Neural progenitor cell (in vitro differentiated cells): ENCODE data around the gene HHAT. TPM values are rescaled to one million over a fixed set of nuclear protein-coding genes. Genes with fewer than 3 reads are reported as not detected.
A peak's percentile ranks its signal among the peaks of the same experiment; 100 is the strongest.

Source experiments
- DNase-seq: peaks from one replicate; pipeline ENCODE4 v3.0.0-alpha.2; 2016; ENCODE audit warnings: low spot score
- H2AFZ ChIP-seq: fragments of 200-600 bp; sonication (generic); replicated peaks from 2 replicates; pipeline ENCODE4 v1.6.1; 2016; ENCODE audit warnings: antibody characterized with exemption
- H3F3A ChIP-seq: fragments of 200-600 bp; sonication (generic); 2 replicates; pipeline ENCODE4 v1.6.1; 2016; ENCODE audit warnings: antibody characterized with exemption, low read depth
- H3K27ac ChIP-seq: fragments of 200-600 bp; sonication (generic); 2 replicates; pipeline ENCODE4 v1.5.1; 2016; ENCODE audit warnings: mild to moderate bottlenecking
- H3K27me3 ChIP-seq: fragments of 200-600 bp; sonication (generic); 2 replicates; pipeline ENCODE4 v1.6.1; 2016; ENCODE audit warnings: mild to moderate bottlenecking, moderate library complexity
- H3K36me3 ChIP-seq: fragments of 200-600 bp; sonication (generic); 2 replicates; pipeline ENCODE4 v1.5.1; 2016
- H3K4me1 ChIP-seq: fragments of 200-600 bp; sonication (generic); 2 replicates; pipeline ENCODE4 v1.6.1; 2016; ENCODE audit warnings: mixed run types
- H3K4me2 ChIP-seq: fragments of 200-600 bp; sonication (generic); 2 replicates; pipeline ENCODE4 v1.6.1; 2016
- H3K4me3 ChIP-seq: fragments of 200-600 bp; sonication (generic); 2 replicates; pipeline ENCODE4 v1.5.1; 2016
- H3K79me2 ChIP-seq: fragments of 200-600 bp; sonication (generic); 2 replicates; pipeline ENCODE4 v1.6.1; 2016; ENCODE audit warnings: low read depth
- H3K9ac ChIP-seq: fragments of 200-600 bp; sonication (generic); 2 replicates; pipeline ENCODE4 v1.6.1; 2016
- H3K9me3 ChIP-seq: fragments of 200-600 bp; sonication (generic); 2 replicates; pipeline ENCODE4 v1.5.1; 2016; ENCODE audit warnings: low read depth
- H4K20me1 ChIP-seq: fragments of 200-600 bp; sonication (generic); 2 replicates; pipeline ENCODE4 v1.6.1; 2016; ENCODE audit warnings: low read depth
- H3K27ac Mint-ChIP-seq: 3 replicates; pipeline ENCODE4 v1.8.0; 2021; ENCODE audit warnings: mixed read lengths
- H3K27me3 Mint-ChIP-seq: 2 replicates; pipeline ENCODE4 v1.8.0; 2022; ENCODE audit warnings: low read depth, mild to moderate bottlenecking, inconsistent platforms, moderate library complexity, mixed read lengths; ENCODE audit not compliant: insufficient read depth
- H3K36me3 Mint-ChIP-seq: 3 replicates; pipeline ENCODE4 v1.8.0; 2021; ENCODE audit warnings: mixed read lengths
- H3K4me1 Mint-ChIP-seq: 3 replicates; pipeline ENCODE4 v1.8.0; 2021; ENCODE audit warnings: mixed read lengths
- H3K4me3 Mint-ChIP-seq: 3 replicates; pipeline ENCODE4 v1.8.0; 2021; ENCODE audit warnings: mild to moderate bottlenecking, moderate library complexity, mixed read lengths
- H3K9me3 Mint-ChIP-seq: 3 replicates; pipeline ENCODE4 v1.8.0; 2020; ENCODE audit warnings: mixed read lengths
- CTCF ChIP-seq: fragments of 200-600 bp; sonication (generic); IDR thresholded peaks from 2 replicates; pipeline ENCODE4 v1.5.1; 2017; ENCODE audit warnings: antibody characterized with exemption, mild to moderate bottlenecking
- EZH2 ChIP-seq: fragments of 200-600 bp; sonication (generic); IDR thresholded peaks from 2 replicates; pipeline ENCODE4 v1.6.1; 2017; ENCODE audit warnings: antibody characterized with exemption, mild to moderate bottlenecking, moderate library complexity
- EZH2phosphoT487 ChIP-seq: fragments of 200-600 bp; sonication (generic); IDR thresholded peaks from 2 replicates; pipeline ENCODE4 v1.6.1; 2017; ENCODE audit warnings: antibody characterized with exemption
- total RNA-seq: library from RNA; depleted of rRNA; stranded (reverse); fragments of >200 nt; gene quantifications from 2 replicates; pipeline ENCODE4 v1.2.3, GENCODE V29; 2015; ENCODE audit warnings: low replicate concordance

The HHAT gene
- total RNA-seq, 1 donor from 2014 or later: 10.3 TPM

- Histone ChIP-seq H3K27ac (no peak overlapping the region), H3K9me3 (no peaks in the 10 kb centered on the region), H3K36me3 (no peaks in the 10 kb centered on the region), H3K4me2 (no peak overlapping the region), H3K27me3 (no peaks in the 10 kb centered on the region), H3K9ac (no peak overlapping the region), H3F3A (peaks cover 43% of the 10 kb centered on the region), H3K4me1 (peaks cover 33% of the 10 kb centered on the region), H2AFZ (no peak overlapping the region), H3K4me3 (no peak overlapping the region), H3K79me2 (no peaks in the 10 kb centered on the region), H4K20me1 (no peaks in the 10 kb centered on the region)
- Mint-ChIP-seq H3K27ac (no peak overlapping the region), H3K4me3 (no peak overlapping the region), H3K27me3 (peaks cover 12% of the 10 kb centered on the region), H3K9me3 (peaks cover 4% of the 10 kb centered on the region), H3K4me1 (peaks cover 22% of the 10 kb centered on the region), H3K36me3 (no peaks in the 10 kb centered on the region)
- TF ChIP-seq EZH2 (no peak), EZH2phosphoT487 (no peak), CTCF (no peak)
- DNase-seq: no peak
These were observed 39.5 kb upstream of the HHAT start for GRCh38 chr1:210289248-210289647.

GRCh38 chr1:210291081-210291764 is 37.5 kb upstream of the HHAT start:
- no peak overlapping the region for H3K27ac Mint-ChIP-seq
- no peaks in the 10 kb centered on the region for H3K36me3 Mint-ChIP-seq
- no peak for DNase-seq
- no peaks in the 10 kb centered on the region for H3K36me3 ChIP-seq
- peaks cover 58% of the 10 kb centered on the region for H3F3A ChIP-seq
- H3K27me3 Mint-ChIP-seq: peaks cover 17% of the 10 kb centered on the region
- no peaks in the 10 kb centered on the region for H3K27me3 ChIP-seq
- peak overlapping the region; percentile 84 for H3K4me2 ChIP-seq
- H3K4me3 ChIP-seq: no peak overlapping the region
- peak overlapping the region; percentile 38 for H3K4me3 Mint-ChIP-seq
- H3K27ac ChIP-seq: no peak overlapping the region
- peaks cover 40% of the 10 kb centered on the region for H3K4me1 Mint-ChIP-seq
- peaks cover 4% of the 10 kb centered on the region for H3K9me3 Mint-ChIP-seq
- no peak overlapping the region for H3K9ac ChIP-seq
- H4K20me1 ChIP-seq: no peaks in the 10 kb centered on the region
- H3K9me3 ChIP-seq: no peaks in the 10 kb centered on the region
- no peaks in the 10 kb centered on the region for H3K79me2 ChIP-seq
- H2AFZ ChIP-seq: no peak overlapping the region
- H3K4me1 ChIP-seq: peaks cover 49% of the 10 kb centered on the region
- TF ChIP-seq EZH2: no peak

- no peaks in the 10 kb centered on the region for H3K27me3 ChIP-seq
- H4K20me1 ChIP-seq: no peaks in the 10 kb centered on the region
- H3K4me3 Mint-ChIP-seq: peak overlapping the region; percentile 70
- H3K9ac ChIP-seq: no peak overlapping the region
- H3K27me3 Mint-ChIP-seq: peaks cover 18% of the 10 kb centered on the region
- peak overlapping the region; percentile 53 for H3K4me3 ChIP-seq
- TF ChIP-seq CTCF (no peak), EZH2 (no peak), EZH2phosphoT487 (no peak)
- no peak overlapping the region for H3K27ac Mint-ChIP-seq
- H3K36me3 Mint-ChIP-seq: no peaks in the 10 kb centered on the region
- H3K27ac ChIP-seq: no peak overlapping the region
- peaks cover 49% of the 10 kb centered on the region for H3K4me1 ChIP-seq
- peaks cover 58% of the 10 kb centered on the region for H3F3A ChIP-seq
- H3K79me2 ChIP-seq: no peaks in the 10 kb centered on the region
- H3K4me1 Mint-ChIP-seq: peaks cover 40% of the 10 kb centered on the region
- peaks cover 4% of the 10 kb centered on the region for H3K9me3 Mint-ChIP-seq
- H2AFZ ChIP-seq: peak overlapping the region; percentile 87
- H3K36me3 ChIP-seq: no peaks in the 10 kb centered on the region
- no peak for DNase-seq
- no peaks in the 10 kb centered on the region for H3K9me3 ChIP-seq
- peak overlapping the region; percentile 84 for H3K4me2 ChIP-seq
These were observed 36.9 kb upstream of the HHAT start for GRCh38 chr1:210291786-210292230.

GRCh38 chr1:210292231-210292871 is 36.4 kb upstream of the HHAT start:
- Histone ChIP-seq H3K27ac (peak overlapping the region; percentile 65), H4K20me1 (no peaks in the 10 kb centered on the region), H3F3A (peaks cover 58% of the 10 kb centered on the region), H3K27me3 (no peaks in the 10 kb centered on the region), H3K36me3 (no peaks in the 10 kb centered on the region), H3K9ac (no peak overlapping the region), H3K4me3 (peak overlapping the region; percentile 53), H3K4me1 (peaks cover 49% of the 10 kb centered on the region), H2AFZ (peak overlapping the region; percentile 87), H3K4me2 (peak overlapping the region; percentile 84), H3K9me3 (no peaks in the 10 kb centered on the region), H3K79me2 (no peaks in the 10 kb centered on the region)
- DNase-seq: peak; percentile 86
- no peaks in the 10 kb centered on the region for H3K36me3 Mint-ChIP-seq
- peaks cover 18% of the 10 kb centered on the region for H3K27me3 Mint-ChIP-seq
- H3K4me1 Mint-ChIP-seq: peaks cover 40% of the 10 kb centered on the region
- TF ChIP-seq CTCF: peak; percentile 59
- TF ChIP-seq EZH2phosphoT487: no peak
- peak overlapping the region; percentile 84 for H3K27ac Mint-ChIP-seq
- H3K9me3 Mint-ChIP-seq: peaks cover 7% of the 10 kb centered on the region
- peak overlapping the region; percentile 81 for H3K4me3 Mint-ChIP-seq
